ENCODE results near the gene MEIS2.

Gene MEIS2

DNA sequence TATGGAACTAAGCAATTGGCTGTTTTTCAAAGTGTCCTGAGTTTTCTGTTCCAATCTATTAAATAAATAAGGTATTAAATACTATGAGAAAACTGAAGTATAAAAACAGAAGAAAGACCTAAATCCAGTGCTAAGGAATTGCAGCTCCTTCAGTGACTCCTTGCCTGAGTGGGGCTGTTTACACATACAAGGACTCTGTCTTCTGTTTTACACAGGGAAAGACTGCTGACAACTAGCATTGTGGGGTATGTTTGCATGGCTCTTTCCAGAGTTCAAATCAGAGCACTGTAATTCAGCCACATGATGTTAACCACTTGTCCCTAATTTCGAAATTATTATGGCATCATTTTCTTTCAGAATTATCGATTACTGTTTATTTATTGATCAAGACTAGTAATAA, 31.3 kb upstream of the MEIS2 start:
- DNase-seq: no peak
- Mint-ChIP-seq H3K4me1 (no peaks in the 10 kb centered on the region), H3K27ac (no peak overlapping the region), H3K4me3 (no peak overlapping the region), H3K27me3 (peaks cover 10 to 11% of the 10 kb centered on the region in 2 donors), H3K9me3 (no peaks in the 10 kb centered on the region), H3K36me3 (no peaks in the 10 kb centered on the region)
- ATAC-seq (replicated peaks): no peak

DNA sequence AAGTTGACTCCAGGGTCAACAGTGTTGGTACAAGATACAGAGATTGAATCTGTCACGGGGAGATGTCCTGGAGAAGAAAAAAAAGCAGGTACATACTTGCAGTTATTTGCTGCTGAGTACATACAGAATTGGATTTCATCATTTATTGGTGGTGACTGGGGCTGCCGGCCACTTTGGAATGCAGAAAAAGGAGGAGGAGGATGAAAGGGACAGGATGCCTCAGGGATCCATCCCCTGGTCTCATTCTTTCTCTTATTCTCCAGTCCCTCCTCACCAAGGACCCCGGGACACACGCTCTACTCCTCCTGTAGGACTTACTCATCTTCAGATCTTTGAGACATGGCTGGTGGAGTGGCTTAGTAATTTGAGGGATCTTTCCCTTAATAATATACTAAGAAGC, 30.0 kb upstream of the MEIS2 start:
- Mint-ChIP-seq H3K4me3 (no peak overlapping the region), H3K27ac (no peak overlapping the region), H3K4me1 (no peaks in the 10 kb centered on the region), H3K9me3 (no peaks in the 10 kb centered on the region), H3K27me3 (peaks cover 10 to 11% of the 10 kb centered on the region in 2 donors), H3K36me3 (no peaks in the 10 kb centered on the region)
- DNase-seq: no peak
- no peak for ATAC-seq (replicated peaks)

GRCh38 chr15:37125143-37125542, 24.8 kb upstream of the MEIS2 start:
- peaks cover 7 to 11% of the 10 kb centered on the region in 2 donors for H3K27me3 Mint-ChIP-seq
- no peak for ATAC-seq (replicated peaks)
- no peaks in the 10 kb centered on the region for H3K4me1 Mint-ChIP-seq
- no peak for DNase-seq
- no peaks in the 10 kb centered on the region for H3K9me3 Mint-ChIP-seq
- H3K4me3 Mint-ChIP-seq: no peak overlapping the region
- no peaks in the 10 kb centered on the region for H3K36me3 Mint-ChIP-seq
- no peak overlapping the region for H3K27ac Mint-ChIP-seq

DNA sequence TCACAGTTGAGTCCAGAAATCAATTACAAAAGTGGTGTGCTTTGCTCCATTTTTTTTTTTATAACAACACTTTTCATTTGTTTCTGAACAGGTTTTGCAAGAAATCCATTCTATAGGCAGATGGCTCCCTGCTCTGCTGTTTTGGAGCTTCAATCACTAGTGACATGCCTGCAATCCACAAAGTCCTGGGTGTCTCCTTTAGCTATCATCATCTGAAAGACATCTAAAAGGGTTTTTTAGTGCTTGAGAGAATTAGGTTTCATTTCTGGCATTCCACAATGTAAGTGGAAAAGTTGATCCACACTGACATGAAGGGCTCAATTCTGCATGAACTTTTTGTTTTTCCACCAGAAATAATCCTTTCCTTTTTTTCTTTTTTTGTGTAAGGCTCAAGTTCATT, 24.0 kb upstream of the MEIS2 start:
- H3K9me3 Mint-ChIP-seq: no peaks in the 10 kb centered on the region
- ATAC-seq (replicated peaks): no peak
- peaks cover 7% of the 10 kb centered on the region in 2 donors for H3K27me3 Mint-ChIP-seq
- H3K27ac Mint-ChIP-seq: no peak overlapping the region
- DNase-seq: no peak
- no peaks in the 10 kb centered on the region for H3K4me1 Mint-ChIP-seq
- no peak overlapping the region for H3K4me3 Mint-ChIP-seq
- H3K36me3 Mint-ChIP-seq: no peaks in the 10 kb centered on the region

GRCh38 chr15:37122703-37123102, 22.4 kb upstream of the MEIS2 start:
- DNase-seq (no peak), ATAC-seq (replicated peaks) (no peak)
- no peak overlapping the region for H3K27ac Mint-ChIP-seq
- H3K9me3 Mint-ChIP-seq: no peaks in the 10 kb centered on the region
- no peaks in the 10 kb centered on the region for H3K36me3 Mint-ChIP-seq
- H3K4me3 Mint-ChIP-seq: no peak overlapping the region
- peaks cover 4 to 7% of the 10 kb centered on the region in 2 donors for H3K27me3 Mint-ChIP-seq
- no peaks in the 10 kb centered on the region for H3K4me1 Mint-ChIP-seq

GRCh38 chr15:37121492-37121891, 21.1 kb upstream of the MEIS2 start:
- ATAC-seq (replicated peaks) (no peak), DNase-seq (no peak)
- H3K4me1 Mint-ChIP-seq: no peaks in the 10 kb centered on the region
- no peak overlapping the region for H3K27ac Mint-ChIP-seq
- no peaks in the 10 kb centered on the region for H3K9me3 Mint-ChIP-seq
- peaks cover 7% of the 10 kb centered on the region in 2 donors for H3K27me3 Mint-ChIP-seq
- H3K4me3 Mint-ChIP-seq: no peak overlapping the region
- no peaks in the 10 kb centered on the region for H3K36me3 Mint-ChIP-seq

DNA sequence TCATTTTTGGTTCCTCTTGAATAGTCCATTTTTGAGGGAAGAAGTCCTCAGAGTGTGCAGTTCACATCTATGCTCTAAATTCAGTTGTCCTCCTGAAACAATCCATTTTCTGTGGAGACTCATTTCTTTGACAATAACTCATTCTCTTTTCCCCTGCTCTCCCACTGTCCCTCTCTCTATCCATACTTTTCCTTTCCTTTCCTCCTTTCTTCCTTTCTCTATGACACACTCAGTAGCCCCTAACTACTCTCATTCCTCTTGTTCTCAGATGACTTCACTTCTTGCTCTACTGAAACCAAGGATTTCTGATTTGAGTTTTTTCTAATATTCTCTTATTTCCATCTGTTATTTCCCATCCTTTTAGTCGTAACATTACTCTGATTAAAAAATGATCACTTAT, 16.7 kb upstream of the MEIS2 start:
- Mint-ChIP-seq H3K27ac (no peak overlapping the region), H3K27me3 (peaks cover 21 to 26% of the 10 kb centered on the region in 2 donors), H3K4me1 (no peaks in the 10 kb centered on the region), H3K4me3 (no peak overlapping the region), H3K9me3 (peaks cover 2 to 4% of the 10 kb centered on the region in 2 donors), H3K36me3 (no peaks in the 10 kb centered on the region)
- ATAC-seq (replicated peaks): no peak
- DNase-seq: no peak

GRCh38 chr15:37115538-37115937, 15.2 kb upstream of the MEIS2 start:
- peaks cover 7 to 14% of the 10 kb centered on the region in 2 donors for H3K4me1 Mint-ChIP-seq
- H3K27ac Mint-ChIP-seq: no peak overlapping the region
- DNase-seq: no peak
- H3K4me3 Mint-ChIP-seq: no peak overlapping the region
- H3K36me3 Mint-ChIP-seq: no peaks in the 10 kb centered on the region
- H3K27me3 Mint-ChIP-seq: peaks cover 36 to 40% of the 10 kb centered on the region in 2 donors
- no peak for ATAC-seq (replicated peaks)
- peaks cover 2 to 4% of the 10 kb centered on the region in 2 donors for H3K9me3 Mint-ChIP-seq

GRCh38 chr15:37112971-37113670, 12.8 kb upstream of the MEIS2 start:
- no peak overlapping the region for H3K4me3 Mint-ChIP-seq
- H3K36me3 Mint-ChIP-seq: peaks cover 0 to 3% of the 10 kb centered on the region in 2 donors
- ATAC-seq (replicated peaks) (no peak), DNase-seq (no peak)
- H3K27me3 Mint-ChIP-seq: peaks cover 54 to 64% of the 10 kb centered on the region in 2 donors
- H3K27ac Mint-ChIP-seq: no peak overlapping the region
- peaks cover 4% of the 10 kb centered on the region in 2 donors for H3K9me3 Mint-ChIP-seq
- H3K4me1 Mint-ChIP-seq: peaks cover 8 to 19% of the 10 kb centered on the region in 2 donors

DNA sequence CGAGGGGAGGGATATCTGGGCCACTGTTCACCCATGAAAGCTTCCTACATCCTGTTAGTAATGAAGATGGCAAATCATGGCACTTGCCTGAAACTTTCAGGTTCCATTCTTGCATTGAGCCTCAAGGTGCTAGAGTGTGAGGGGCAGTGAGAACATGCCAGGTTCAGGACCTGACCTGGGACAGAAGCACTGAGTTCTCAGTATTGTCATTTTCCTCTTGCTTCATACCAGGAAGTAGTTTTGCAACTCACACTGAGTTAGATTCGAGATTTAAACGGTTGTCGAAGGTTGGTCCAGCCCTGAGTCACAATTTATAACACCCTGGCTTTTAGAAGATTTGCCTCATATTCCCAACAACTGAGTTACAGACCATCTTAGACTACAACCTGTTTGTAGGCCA, 11.8 kb upstream of the MEIS2 start:
- H3K27ac Mint-ChIP-seq: no peak overlapping the region
- peaks cover 64 to 72% of the 10 kb centered on the region in 2 donors for H3K27me3 Mint-ChIP-seq
- H3K4me1 Mint-ChIP-seq: peaks cover 8 to 19% of the 10 kb centered on the region in 2 donors
- DNase-seq (no peak), ATAC-seq (replicated peaks) (no peak)
- H3K4me3 Mint-ChIP-seq: no peak overlapping the region
- peaks cover 4% of the 10 kb centered on the region in 2 donors for H3K9me3 Mint-ChIP-seq
- peaks cover 0 to 3% of the 10 kb centered on the region in 2 donors for H3K36me3 Mint-ChIP-seq

DNA sequence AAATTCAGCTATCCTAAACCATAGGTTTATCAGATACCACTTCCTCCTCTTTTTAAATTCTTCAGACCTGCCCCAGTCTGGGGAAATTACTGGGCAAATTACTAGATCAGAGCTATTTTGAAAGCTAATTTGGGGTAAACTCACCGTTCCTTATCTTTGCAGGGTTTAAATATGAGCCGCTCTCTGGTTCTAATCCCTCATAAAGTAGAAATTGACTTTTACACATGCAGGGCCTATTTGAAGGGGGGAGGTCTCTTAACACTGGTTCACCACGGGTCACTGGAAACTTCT, 11.0 kb upstream of the MEIS2 start:
- H3K27ac Mint-ChIP-seq: no peak overlapping the region
- H3K4me3 Mint-ChIP-seq: peak overlapping the region; percentile 57 to 69
- H3K4me1 Mint-ChIP-seq: peaks cover 8 to 23% of the 10 kb centered on the region in 2 donors
- no peak for ATAC-seq (replicated peaks)
- H3K27me3 Mint-ChIP-seq: peaks cover 71 to 76% of the 10 kb centered on the region in 2 donors
- H3K9me3 Mint-ChIP-seq: peaks cover 4% of the 10 kb centered on the region in 2 donors
- H3K36me3 Mint-ChIP-seq: peaks cover 0 to 3% of the 10 kb centered on the region in 2 donors
- DNase-seq: no peak

DNA sequence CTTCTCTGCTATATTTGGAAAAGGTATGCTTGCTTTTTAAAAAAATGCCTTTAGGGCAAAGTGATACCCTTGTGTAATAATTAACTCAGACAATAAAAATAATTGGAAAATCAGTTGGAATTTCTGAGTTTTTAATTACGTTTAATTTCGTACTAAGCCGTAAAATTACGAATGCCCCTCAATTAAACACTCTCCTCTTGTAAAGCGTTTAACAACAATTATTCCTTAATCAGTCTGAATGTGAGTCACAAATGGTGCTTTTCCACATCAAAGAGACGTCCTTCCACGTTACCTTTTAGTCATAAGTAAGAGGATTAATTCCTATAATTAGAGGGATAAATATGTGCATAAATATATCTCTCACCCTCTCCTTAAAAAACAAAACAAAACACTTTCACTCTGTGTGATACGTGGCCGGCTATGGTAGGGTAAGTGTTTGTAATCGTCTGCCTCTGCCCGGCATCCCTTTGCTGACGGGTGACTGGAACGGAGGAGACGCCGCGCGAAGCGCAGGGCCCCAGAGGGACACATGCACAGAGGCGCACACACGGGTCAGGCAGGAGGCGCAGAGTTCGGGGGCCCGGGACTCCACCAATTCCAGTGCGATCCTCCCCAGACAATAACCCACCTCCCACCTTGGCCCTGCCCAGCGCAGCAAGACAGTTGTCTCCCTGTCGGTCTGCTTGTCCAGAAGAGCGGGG, 9.7 kb upstream of the MEIS2 start:
- H3K27ac Mint-ChIP-seq: peak overlapping the region; percentile 22
- ATAC-seq (replicated peaks): no peak

DNA sequence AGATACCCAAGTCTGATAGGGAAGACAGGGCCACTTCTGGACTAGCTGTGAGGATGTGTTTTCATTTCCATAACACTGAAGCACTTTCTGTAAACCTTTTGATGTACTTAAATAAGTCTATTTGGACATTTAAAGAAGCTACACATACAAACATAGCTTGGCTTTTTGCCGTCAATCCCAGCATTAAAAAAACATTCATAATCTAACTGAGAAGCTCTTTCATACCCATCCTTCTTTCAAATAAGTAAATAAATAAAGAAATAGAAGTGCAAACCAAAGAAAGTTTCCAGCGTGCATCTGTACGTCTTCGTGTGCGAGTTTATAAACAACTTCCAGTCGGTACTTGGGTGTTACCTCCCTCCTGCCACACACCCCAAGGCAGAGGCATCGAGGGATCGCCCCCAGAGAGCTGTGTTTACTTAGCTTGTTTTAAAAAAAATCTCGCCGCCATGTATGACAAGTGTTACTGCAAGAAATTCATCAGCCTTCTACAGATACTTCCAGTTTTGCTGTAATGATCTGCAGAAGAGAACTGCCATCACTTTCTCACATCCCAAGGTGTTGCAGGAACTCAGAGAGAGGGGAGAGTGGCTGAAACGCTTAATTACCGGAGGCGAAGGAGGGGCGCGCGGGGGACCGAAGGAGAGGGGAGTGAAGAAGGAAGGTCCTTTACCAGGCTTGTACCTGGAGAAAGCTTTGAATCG, 9.0 kb upstream of the MEIS2 start:
- ATAC-seq (replicated peaks) (no peak), DNase-seq (no peak)
- Mint-ChIP-seq H3K27me3 (peaks cover 80 to 85% of the 10 kb centered on the region in 2 donors), H3K4me1 (peaks cover 8 to 24% of the 10 kb centered on the region in 2 donors), H3K36me3 (peaks cover 0 to 3% of the 10 kb centered on the region in 2 donors), H3K27ac (no peak overlapping the region), H3K4me3 (no peak overlapping the region), H3K9me3 (peaks cover 0 to 3% of the 10 kb centered on the region in 2 donors)

More for the DNA sequence above, 9.7 kb upstream of the MEIS2 start:
- H3K4me3 Mint-ChIP-seq: peak overlapping the region; percentile 57 to 69
- peaks cover 0 to 2% of the 10 kb centered on the region in 2 donors for H3K9me3 Mint-ChIP-seq
- H3K27me3 Mint-ChIP-seq: peaks cover 75 to 81% of the 10 kb centered on the region in 2 donors
- H3K36me3 Mint-ChIP-seq: peaks cover 0 to 3% of the 10 kb centered on the region in 2 donors
- DNase-seq: no peak
- H3K4me1 Mint-ChIP-seq: peaks cover 8 to 24% of the 10 kb centered on the region in 2 donors

DNA sequence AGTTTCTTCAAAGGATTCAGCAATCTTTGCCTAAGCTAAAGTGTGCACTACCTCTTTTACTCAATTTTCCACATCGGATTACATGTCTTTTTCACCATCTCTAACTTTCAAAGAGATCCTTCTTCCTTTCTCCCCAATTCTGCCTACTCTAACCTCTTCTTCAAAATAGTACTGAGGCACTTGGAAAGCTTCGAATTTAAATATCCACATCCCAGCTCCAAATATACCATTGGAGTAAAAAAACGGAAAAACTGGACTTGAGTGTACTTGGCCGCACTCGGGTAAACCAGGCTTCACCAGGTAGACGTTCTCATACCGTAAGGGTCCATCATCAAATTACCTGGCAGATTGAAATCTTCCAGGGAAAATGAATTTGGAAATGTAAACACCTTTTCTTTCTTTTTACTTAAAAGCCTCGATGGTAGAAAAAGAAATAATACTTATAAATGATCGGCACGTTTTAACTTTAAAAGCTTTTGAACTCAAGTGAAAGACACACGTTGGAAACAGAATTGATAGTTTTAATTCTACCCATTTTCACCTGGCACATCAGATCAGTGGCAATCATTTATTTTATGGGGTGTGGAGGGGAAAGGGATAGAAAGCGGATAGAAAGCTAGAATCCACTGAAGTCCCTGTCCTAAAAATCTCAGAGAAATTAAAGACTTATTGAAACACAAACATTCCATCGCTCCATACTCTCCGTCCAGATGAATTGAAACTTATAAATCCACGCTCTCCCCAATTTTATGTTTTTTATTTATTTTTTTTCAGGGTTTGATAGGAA, 8.2 kb upstream of the MEIS2 start:
- Mint-ChIP-seq H3K36me3 (peaks cover 0 to 3% of the 10 kb centered on the region in 2 donors), H3K4me1 (peaks cover 8 to 24% of the 10 kb centered on the region in 2 donors), H3K9me3 (peaks cover 0 to 4% of the 10 kb centered on the region in 2 donors), H3K27me3 (peaks cover 86 to 87% of the 10 kb centered on the region in 2 donors), H3K4me3 (peak overlapping the region in 1 of 2 donors; percentile 17), H3K27ac (peak overlapping the region; percentile 6)
- no peak for ATAC-seq (replicated peaks)
- DNase-seq: no peak

Data from stimulated activated naive B cell treated with anti-CD40 and anti-IgM and Interleukin-4, amounts not matched to agents 10 μg/mL and 1 μg/mL and 100 μg/mL, for 72 hours (primary cell).